HG02973 (cell line): ENCODE data around the gene TRAPPC2L.

Experiments used
- ATAC-seq: cut with Tn5 transposase; IDR thresholded peaks from one replicate; pipeline ENCODE4 v1.9.1; 2021; ENCODE audit warnings: moderate library complexity; ENCODE audit not compliant: unreplicated experiment

TRAPPC2L gene

DNA sequence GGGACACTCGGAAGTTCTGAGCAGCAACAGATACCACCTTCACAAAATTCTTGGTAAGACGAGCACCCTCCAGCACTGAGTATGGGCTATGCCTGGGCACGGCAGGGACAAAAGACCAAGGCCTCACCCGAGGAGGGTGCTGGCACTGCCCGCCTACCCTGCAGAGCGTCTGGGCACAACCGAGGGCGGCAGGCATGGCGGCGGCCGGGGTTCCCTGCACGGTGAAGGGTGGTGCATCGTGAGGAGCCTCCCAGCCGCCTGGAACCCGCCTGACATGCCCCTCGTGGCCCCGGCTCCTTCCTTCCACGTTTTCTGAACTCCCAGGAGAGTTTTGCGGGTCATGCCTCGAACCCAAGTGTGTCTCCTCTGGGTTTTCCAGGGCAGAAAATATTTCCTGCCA, 19.1 kb upstream of the TRAPPC2L start:
- no peak for ATAC-seq

- no peak for ATAC-seq
Measured at GRCh38 chr16:88838566-88838965, 18.4 kb upstream of the TRAPPC2L start.

DNA sequence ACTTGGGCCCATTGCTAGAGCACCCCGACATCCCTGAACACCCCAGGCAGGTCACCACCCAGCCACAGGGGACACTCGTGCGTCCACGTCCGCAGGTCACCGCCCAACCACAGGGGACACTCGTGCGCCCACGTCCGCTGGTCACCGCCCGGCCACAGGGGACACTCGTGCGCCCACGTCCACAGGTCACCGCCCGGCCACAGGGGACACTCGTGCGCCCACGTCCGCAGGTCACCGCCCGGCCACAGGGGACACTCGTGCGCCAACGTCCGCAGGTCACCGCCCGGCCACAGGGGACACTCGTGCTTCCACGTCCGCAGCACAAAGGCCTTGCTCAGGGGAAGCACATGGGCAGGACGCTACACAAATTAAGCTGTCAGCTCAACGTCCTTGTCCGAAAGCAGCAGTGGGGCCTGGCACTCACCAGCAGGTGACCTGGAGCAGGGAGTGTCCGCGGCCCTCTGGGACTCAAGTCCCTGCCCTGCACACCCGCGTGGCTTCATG, 17.8 kb upstream of the TRAPPC2L start:
- no peak for ATAC-seq

GRCh38 chr16:88839745-88840599, 17.0 kb upstream of the TRAPPC2L start:
- no peak for ATAC-seq

DNA sequence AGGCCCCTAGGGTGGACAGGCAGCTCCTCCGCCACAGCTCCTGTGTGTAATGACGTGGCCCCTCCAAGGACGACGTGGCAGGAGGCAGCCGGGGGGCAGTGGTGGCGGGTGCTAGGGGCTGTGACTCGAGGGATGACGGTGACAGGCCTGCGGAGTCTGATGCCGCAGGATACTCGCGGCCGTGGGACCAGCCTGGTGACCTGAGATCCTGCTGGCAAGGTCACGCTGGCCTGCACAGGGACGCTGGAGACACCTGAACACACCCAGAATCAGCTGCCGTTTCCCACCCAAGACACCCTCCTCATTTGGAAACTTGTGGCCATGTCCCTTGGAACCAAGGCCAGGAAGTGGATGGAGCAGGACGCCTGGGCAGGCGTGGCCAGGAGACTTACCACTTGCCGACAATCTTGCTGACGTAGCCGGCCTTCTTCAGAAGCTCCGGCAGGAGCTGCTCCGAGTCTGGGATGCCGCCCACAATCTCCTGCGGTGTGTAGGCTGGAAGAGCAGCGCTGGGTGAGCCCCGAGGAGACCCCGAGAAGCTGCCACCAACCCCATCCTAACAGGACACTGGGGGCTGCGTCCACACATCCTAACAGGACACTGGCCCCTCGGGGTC, 16.2 kb upstream of the TRAPPC2L start:
- ATAC-seq = no peak

DNA sequence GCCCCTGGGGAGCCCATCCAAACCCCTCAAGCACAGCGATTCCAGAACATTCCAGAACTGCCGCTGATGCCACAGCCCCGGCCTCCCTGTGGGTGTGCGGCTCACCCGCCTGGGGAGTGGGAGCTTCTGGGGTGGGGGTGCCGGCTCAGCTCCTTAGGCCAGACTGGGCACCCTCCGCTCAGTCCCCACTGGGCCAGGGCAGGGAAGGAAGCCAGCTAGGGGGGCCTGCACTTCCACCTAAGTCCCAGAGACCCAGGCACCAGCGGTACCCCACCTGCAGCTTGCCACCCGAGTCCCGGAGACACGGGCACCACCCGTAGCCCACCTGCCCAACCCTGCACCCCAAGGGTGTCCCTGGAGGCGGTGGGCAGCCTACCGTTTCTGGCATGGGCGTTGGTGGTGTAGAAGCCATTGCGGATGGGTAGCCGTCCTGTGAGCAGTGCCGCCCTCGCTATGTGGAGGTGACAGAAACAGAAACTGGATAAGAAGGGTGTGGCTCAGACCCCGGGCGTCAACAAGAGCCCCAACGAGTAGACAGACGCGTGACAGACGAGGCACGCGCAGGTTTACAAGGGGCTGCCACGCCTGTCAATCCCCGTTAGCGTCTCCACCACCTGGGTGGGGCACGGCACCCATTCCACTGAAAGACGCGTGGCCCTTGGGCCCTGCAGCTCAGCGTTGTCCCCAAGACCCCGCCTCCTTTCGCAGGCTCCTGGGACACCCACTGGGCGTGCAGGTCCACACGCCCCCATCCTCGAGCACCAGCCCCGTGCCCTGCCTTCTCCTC, 15.2 kb upstream of the TRAPPC2L start:
- ATAC-seq = no peak

DNA sequence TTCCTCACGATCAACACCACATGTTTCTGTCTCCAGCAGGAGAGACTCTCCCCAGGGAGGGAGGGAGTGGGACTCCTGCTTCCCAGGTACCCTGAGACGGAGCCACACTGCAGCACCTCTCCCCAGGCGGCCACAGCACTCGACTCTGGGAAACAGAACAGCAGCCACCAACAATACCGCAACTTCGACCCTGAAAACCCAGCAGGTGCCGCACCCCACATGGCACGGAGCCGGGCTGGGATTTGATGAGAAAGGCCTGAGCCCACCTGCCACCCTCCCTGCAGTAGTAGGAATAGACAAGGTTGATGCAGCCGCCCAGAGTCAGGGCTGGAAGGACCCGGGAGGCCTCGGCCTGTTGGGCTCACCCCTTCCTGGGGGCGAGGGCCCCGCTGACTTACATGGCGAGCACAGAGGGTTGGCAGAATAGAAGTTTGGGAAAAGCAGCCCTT, 14.6 kb upstream of the TRAPPC2L start:
- ATAC-seq = no peak

DNA sequence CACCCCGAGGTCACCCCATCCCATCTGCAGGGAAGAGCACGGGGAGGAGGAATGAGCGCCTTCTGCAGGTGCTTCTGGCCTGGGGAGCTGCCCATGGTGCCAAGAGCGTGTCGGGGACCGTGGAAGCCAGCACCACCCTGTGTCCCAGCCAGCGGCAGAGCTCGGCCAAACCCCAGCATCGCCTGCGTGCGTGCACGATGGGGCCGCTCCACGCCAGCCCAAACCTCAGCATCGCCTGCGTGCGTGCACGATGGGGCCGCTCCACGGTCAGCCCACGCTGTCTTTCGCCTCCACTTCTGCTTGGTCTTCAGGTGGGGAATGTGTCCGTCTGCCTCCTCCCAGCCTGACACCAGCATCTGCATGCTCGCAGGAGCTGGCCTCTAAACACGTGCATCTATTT, 14.1 kb upstream of the TRAPPC2L start:
- no peak for ATAC-seq

- ATAC-seq = no peak
Measured at GRCh38 chr16:88843256-88843655, 13.7 kb upstream of the TRAPPC2L start.

GRCh38 chr16:88844419-88845036, 12.4 kb upstream of the TRAPPC2L start:
- no peak for ATAC-seq

- no peak for ATAC-seq
Measured at GRCh38 chr16:88846088-88846487, 10.8 kb upstream of the TRAPPC2L start.

DNA sequence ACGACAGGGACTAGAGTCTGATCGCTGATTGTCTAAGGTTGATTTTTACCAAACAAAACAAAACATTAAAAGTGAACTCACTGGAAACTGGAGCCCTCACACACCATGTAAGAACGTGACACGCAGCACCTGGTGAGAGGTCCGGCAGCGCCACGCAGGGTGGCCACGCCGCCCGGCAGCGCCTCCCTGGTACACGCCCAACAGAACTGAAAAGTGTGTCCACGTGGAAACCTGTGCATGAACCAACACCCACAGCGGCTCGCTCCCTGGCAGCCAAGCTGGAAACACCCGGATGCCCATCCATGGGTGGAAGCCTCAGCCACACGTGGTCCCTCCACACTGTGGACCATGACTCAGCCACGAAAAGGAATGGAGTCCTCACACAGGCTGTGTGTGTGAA, 9.3 kb upstream of the TRAPPC2L start:
- ATAC-seq = no peak

DNA sequence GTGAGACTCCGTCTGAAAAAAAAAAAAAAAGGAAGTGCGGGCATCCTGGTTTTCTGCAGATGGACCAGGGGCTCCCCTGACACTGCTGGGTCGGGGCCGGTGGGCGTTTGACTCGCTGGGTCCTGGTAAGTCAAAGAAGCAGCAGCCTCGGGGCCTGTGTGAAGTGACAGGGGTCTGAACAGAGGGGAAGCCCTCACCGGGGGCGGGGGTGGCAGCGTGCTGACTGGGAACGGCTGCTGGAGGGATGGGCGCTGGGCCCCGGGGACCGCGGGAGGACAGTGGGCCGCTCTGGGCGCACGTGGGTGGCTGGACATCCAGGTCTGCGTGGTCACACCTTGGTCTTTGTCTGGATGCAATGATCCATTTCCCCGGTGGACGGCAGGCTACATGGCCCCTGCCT, 8.4 kb upstream of the TRAPPC2L start:
- ATAC-seq = no peak

DNA sequence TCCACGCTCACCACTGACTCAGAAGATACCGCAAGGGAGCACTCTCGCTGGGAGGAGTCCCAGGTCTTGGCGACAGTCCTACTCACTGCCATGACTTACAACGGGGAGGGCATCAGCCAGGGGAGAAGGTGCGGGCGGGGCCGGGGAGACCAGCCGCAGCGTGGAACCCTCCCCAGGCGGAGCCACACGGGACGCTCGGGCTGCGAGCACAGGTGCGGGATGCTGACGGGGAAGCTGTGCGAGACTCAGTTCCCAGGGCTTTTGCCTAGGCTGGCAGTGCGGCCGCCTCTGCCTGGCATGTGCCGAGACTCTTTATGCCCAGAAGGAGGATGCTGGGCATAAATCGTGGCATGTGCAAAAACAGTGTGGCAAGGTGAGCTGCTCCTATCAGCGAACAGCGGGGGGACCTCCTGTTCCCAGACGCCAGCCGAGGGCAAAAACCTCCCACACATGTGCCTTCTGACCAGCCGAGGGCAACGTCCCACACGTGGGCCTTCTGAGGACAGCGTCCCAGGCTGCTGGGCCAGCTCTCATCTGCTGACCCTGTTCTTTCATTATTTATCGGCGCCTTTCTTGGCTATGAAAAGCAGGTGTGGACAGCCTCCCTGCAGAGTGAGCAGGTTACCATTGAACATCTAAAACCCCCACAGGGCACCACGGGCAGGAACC, 6.3 kb upstream of the TRAPPC2L start:
- ATAC-seq = no peak

DNA sequence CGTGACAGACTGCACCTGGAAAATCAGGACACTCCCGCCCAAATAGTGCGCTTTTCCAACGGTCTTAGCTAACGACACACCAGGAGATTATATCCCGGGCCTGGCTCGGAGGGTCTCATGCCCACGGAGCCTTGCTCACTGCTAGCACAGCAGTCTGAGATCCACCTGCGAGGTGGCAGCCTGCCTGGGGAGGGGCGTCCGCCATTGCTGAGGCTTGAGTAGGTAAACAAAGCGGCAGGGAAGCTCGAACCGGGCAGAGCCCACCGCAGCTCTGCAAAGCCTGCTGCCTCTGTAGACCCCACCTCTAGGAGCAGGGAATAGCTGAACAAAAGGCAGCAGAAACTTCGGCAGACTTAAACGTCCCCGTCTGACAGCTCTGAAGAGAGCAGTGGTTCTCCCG, 5.3 kb upstream of the TRAPPC2L start:
- no peak for ATAC-seq

DNA sequence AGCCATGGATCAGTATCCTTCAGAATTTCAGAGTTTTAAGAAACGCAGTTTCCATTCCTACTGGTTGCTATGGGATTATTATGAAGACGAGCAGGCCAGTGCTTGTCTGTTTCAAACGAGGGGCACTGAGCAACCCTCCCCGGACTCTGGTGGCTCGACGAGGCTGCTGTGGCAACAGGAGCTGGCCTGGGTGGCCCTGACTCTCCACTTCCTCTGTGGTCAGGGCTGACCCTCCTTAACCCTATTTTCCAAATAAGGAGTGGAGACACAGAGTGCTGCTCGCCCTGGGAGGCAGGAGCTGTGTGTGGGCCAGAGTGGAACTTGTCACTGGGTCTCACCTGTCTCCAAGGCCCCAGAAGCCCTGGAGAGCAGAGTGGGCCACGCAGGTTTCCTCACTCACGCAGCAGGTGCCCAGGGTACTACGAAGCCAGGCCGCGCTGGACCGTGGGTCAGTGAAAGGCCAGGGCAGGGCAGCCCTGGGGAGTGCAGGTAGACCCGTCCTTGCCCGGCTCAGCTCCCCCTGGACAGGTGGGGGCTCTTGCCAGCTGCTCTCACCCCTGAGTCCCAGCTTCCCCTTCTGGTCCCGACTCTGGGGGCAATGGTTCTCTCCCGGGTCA, 3.5 kb upstream of the TRAPPC2L start:
- ATAC-seq = no peak

GRCh38 chr16:88854306-88855111, 2.4 kb upstream of the TRAPPC2L start:
- no peak for ATAC-seq

DNA sequence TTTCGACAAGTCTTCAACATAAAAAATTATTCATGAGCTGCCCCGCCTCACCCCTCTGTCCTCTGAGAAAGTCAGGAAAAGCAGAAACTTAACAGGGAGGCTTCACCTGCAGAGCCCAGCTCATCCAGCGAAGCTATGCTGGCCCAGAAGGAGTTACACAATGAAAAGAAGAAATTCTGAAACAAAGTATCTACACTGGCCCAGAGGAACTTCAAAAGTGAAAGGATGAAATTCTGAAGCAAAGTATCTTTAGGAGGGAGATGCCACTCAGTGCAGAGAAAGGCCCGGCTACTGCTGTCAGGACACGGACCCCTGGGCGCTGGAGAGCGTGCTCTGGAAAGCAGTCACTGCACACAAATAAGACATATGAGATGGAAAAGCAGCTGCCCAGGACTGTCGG, 1.8 kb upstream of the TRAPPC2L start:
- no peak for ATAC-seq

GRCh38 chr16:88855736-88856121, 1.2 kb upstream of the TRAPPC2L start:
- no peak for ATAC-seq
